Sciatic nerve (tissue), 2 donors: ENCODE measurements around the gene EFNA2. TPM values are rescaled to one million over a fixed set of nuclear protein-coding genes. Genes with fewer than 3 reads are reported as not detected.
"Not testable (repeated sequence)": the region's sequence is repeated elsewhere in the genome, so short reads cannot be mapped to it uniquely, and the experiment has no call there.

Source experiments
- ATAC-seq: fragments of 200-7000 bp; cut with Tn5 transposase; one replicate; pipeline ENCODE4 v1.9.1; 2020; ENCODE audit warnings: mild to moderate bottlenecking, moderate library complexity
- DNase-seq: peaks from one replicate; pipeline ENCODE4 v3.0.0-alpha.2; 2020; ENCODE audit warnings: low spot score
- intact Hi-C: fragments of 100-400 bp; cut with DNase I; formaldehyde crosslinking; loops from one replicate; pipeline ENCODE4 v1.14.2; 2022
- total RNA-seq: library from RNA; stranded (reverse); fragmentation: NEBNext Ultra II Directional; extraction: Animal tissue kit (Norgen Biotek cat#: 25700); gene quantifications from one replicate; pipeline ENCODE4 v1.2.1, GENCODE V29; 2021
- donor health status: DM: no; HTN: no; CAD: no.
- donor health status: DM: no; HTN: no; CAD: no.

EFNA2 gene
- total RNA-seq, 1 donor from 2014 or later: not detected

DNA sequence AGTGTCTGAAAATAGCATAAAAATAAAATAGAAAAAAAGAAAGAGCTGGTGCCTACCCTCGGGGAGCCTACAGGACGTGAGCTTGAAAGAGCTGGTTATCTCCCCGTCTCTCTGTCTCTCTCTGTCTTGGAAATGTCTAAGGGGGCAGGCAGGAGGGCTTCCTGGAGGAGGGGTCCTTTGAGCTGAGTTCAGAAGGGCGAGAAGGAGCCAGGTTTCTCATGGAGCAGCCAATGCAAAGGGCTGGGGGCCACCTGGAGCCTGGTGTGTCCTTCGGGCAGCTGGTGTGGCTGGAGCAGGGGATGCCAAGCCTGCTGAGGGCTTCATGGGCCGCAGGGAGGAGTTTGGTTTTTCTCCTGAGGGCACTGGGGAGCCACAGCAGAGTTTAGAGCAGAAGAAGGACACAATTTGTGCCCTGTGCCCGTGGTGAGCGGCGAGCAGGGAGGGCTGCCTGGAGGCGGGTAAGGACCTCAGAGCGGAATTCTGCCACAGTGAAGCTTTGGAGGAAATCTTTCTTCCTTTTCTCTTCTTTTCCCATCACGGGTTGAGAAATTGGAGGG lies 38.7 kb downstream of the EFNA2 start:
- intact Hi-C loops: no loop called here
- no peak for DNase-seq
- no peak for ATAC-seq

DNA sequence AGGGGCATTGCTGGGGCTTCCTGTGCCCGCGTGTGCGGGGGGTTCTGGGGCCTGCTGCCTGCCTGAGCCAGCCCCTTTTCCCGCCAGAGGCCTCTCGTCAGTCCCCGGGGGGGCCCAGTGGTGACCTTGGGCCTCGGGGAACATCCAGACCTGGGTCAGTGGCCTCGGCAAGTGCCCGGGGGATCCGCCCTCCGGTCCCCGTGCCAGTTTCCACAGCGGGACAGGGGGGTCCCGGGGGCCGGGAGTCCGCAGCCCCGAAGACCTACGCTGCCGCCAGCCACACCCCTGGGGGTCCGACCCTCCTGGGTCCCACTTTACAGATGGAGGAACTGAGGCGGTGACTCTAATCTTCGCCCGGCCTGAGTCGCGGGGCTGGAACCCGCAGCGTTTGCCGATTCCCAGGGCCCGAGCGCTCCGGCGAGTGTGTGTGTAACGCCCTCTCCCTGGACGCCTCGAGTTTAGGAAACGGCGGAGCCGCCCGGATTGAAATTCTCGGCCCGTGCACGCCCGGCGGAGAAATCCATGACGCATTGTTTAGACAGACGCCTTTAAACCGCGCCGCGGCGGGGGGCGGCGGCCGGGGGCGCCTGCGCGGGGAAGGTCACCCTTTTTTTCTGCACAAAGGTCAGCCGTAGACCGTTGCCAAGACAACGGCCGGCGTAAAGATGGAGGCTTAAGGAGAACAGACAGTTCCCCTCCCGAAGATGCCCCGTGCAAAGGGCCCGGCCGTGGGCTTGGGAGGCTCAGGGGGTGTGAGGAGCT lies 39.3 kb downstream of the EFNA2 start:
- intact Hi-C loops: no loop called here
- DNase-seq (peak; percentile 77), ATAC-seq (peak; percentile 82)

DNA sequence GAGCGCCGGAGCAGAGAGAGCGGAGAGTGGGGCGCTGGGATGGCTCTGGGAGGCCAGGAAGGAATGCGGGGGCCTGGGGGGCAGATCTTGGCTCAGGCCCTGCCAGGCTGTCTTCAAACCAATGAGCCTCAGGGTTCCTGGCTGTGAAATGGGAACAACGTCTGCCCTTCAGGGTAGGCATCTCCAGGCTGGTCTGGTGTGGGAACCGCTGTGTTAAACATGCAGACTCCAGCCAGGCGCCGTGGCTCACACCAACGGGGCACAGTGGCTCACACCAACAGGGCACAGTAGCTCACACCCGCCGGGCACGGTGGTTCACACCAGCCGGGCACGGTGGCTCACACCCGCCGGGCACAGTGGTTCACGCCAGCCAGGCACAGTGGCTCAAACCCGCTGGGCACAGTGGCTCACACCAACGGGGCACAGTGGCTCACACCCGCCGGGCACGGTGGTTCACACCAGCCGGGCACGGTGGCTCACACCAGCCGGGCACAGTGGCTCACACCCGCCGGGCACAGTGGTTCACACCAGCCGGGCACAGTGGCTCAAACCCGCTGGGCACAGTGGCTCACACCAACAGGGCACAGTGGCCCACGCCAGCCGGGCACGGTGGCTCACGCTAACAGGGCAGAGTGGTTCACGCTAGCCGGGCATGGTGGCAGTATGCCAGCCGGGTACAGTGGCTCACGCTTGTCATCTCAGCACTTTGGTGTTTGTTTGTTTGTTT lies 40.1 kb downstream of the EFNA2 start:
- intact Hi-C loops: no loop called here
- DNase-seq (no peak), ATAC-seq (no peak)

DNA sequence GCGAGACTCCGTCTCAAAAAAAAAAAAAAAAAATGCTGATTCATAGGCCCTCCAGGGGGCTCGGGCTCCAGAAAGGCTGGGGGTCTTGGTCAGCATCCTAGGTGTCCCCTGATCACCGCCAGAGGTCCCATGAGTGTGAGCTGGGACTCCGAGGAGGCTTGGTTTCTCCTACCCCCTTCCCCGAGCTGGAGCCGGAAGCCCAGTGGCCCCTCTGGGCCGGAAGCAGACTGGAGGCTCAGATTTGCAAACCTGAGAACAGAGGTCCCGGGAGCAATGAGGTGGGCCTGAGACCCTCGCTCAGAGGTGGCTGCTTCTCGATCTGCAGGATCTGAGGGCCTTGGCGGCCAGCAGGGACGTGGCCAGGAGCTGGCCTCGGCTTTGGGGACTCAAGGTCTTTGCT lies 41.5 kb downstream of the EFNA2 start:
- DNase-seq (no peak), ATAC-seq (no peak)
- intact Hi-C loops: no loop called here

DNA sequence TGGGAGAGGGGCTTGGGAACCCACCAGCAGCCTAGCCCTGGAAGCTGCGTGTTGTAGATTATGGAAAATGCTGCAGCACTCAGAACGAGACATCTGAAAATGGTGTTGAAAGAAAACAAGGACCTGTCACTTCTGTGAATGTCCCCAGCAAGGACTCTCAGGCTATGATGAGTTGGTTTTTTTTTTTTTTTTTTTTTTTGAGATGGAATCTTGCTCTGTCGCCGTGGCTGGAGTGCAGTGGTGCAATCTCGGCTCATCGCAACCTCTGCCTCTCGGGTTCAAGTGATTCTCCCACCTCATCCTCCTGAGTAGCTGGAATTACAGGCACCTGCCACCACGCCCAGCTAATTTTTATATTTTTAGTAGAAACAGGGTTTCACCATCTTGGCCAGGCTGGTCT lies 46.5 kb downstream of the EFNA2 start:
- ATAC-seq, intact Hi-C loops, DNase-seq: not testable (repeated sequence)

DNA sequence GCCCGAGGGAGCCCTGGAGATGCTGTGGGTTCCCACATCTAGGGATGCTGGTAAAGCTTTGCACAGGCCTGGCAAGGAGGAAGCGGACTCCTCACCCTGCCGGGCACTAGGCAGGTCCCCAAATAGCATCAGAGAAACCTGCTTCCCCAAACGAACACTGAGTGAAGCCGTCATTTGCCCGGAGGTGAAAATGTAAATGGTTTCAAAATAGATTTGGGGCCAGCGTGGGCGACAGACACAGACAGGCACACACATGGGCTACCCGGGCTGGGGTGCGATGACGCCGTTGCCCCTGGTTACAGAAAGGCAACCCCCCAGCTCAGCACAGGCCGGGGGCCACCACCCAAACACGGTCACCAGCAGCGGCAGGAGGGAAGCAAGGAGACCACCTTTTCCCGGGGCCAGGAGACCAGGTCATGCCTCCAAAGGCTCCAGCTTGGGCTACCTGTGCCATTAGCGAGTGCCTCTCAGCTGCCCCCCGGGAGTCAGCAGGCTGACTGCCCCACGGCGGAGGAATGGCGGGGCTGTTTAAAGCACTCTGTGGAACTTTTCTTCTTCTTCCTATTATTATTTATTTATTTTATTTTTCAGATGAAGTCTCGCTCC lies 50.5 kb downstream of the EFNA2 start:
- no peak for ATAC-seq
- DNase-seq: no peak
- intact Hi-C loops: no loop called here

DNA sequence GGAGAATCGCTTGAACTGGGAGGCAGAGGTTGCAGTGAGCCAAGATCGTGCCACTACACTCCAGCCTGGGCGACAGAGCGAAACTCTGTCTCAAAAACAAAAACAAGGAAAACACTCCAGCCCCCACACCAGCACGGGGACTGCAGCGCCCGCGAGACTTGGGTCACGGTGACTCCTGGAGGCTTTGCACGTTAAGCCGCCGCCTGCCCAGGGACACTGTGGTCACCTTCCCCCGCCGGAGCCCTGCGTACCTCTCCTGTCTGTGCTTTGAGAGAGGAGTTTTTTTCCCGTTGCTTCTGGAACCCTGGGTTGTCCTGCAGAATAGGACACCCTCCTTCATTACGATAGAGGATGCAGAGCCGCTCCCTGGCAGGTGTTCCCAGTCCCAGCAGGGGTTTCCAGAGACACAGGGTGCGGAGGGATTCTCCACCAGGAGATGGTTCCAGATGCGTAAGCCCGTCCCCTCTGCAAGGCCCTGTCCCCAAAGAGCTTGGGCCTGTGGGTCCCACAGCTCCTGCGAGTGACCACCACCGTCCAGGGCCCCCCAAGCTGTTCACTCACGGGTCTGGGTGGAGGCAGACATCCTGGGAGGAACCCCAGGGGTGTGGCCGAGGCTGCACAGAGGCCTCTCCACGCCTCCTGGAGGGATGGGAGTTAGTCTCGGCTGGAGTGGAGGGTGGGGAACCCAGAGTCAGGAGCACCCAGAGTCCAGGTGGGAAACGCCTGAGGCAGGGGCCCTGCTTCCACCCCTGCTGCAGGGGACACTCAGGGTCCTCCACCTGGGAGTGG lies 55.2 kb downstream of the EFNA2 start:
- ATAC-seq (no peak), DNase-seq (no peak)
- intact Hi-C loops: no loop called here

DNA sequence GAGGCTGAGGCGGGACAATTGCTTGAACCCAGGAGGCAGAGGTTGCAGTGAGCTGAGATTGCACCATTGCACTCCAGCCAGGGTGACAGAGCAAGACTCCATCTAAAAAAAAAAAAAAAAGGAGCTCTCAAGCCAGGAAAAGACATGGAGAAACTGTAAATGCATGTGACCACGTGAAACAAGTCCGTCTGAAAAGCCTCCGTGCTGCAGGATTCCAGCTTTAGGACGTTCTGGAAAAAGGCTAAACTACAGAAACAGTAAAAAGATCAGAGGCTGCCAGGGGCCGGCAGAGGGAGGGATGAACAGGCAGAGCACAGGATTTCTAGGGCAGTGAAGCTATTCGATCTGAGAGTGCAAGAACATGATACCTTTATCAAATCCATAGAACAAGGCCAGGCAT lies 57.4 kb downstream of the EFNA2 start:
- ATAC-seq: no peak

DNA sequence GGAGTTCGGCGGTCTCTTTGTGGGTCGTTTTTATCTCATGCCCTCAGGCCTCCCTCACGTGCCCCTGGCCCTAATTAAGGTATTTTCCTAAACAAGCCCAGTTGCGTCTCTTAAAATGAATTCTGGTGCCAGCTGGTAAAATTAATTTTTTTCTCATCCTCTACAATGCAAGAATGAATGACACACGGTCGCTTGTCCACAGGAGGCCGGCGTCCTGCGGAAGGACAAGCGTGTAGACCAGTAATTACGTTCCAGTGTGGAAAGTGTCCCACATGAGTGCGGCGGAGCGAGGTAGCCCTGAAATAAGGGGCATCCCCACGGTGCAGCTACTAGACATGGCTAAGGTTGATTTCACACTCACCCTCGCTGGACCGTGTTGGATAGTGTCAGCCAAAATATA lies 63.5 kb downstream of the EFNA2 start:
- ATAC-seq (no peak), DNase-seq (no peak)
- intact Hi-C loops: no loop called here

More for the DNA sequence above, 57.4 kb downstream of the EFNA2 start:
- DNase-seq: no peak
- intact Hi-C loops: no loop called here

DNA sequence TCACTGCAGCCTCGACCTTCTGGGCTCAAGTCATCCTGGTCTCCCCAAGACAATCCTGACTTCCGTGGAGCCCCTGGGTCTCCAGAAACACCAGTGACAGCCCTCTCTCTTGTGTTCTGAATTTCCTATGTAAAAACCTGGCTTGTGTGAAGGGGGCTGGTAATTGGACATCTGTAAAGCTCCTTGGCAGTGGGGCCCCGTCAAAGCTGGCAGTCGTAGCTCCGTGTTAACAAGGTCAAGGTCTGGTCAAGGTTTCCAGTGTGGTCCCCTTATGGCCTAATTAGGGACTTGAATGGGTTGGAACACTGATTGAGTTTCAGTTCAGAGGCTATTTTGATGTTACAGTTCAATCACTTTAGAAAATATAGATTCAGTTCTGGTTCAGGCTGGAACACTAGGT lies 65.2 kb downstream of the EFNA2 start:
- ATAC-seq: no peak
- intact Hi-C loops: no loop called here

More for the DNA sequence above, 65.2 kb downstream of the EFNA2 start:
- DNase-seq: no peak

Other genes starting within 250 kb of the EFNA2 start
- gene ABCA7, start 245.8 kb upstream of the EFNA2 start, total RNA-seq: 17.3 TPM
- 26.2 TPM for gene ARHGAP45, start 218.7 kb upstream of the EFNA2 start, total RNA-seq
- 99.8 TPM for gene POLR2E, start 190.5 kb upstream of the EFNA2 start, total RNA-seq
- 239 TPM for gene GPX4, start 181.9 kb upstream of the EFNA2 start, total RNA-seq
- gene SBNO2, start 111.6 kb upstream of the EFNA2 start, total RNA-seq: 131 TPM
- gene STK11, start 80.1 kb upstream of the EFNA2 start, total RNA-seq: 57.2 TPM
- 2.9 TPM for gene CBARP, start 47.9 kb upstream of the EFNA2 start, total RNA-seq
- gene ATP5F1D, start 44.1 kb upstream of the EFNA2 start, total RNA-seq: 90.9 TPM
- 117 TPM for gene MIDN, start 37.3 kb upstream of the EFNA2 start, total RNA-seq
- gene CIRBP, start 16.5 kb upstream of the EFNA2 start, total RNA-seq: 550 TPM
- 21.4 TPM for gene FAM174C, start 10.3 kb upstream of the EFNA2 start, total RNA-seq
- 57.5 TPM for gene NDUFS7, start 98.0 kb downstream of the EFNA2 start, total RNA-seq
- 48.1 TPM for gene GAMT, start 115.7 kb downstream of the EFNA2 start, total RNA-seq
- 75.7 TPM for gene DAZAP1, start 121.7 kb downstream of the EFNA2 start, total RNA-seq
- 753 TPM for gene RPS15, start 152.5 kb downstream of the EFNA2 start, total RNA-seq
- 6.0 TPM for gene APC2, start 164.2 kb downstream of the EFNA2 start, total RNA-seq
- gene C19orf25, start 193.3 kb downstream of the EFNA2 start, total RNA-seq: 22.1 TPM
- 2.5 TPM for gene PCSK4, start 204.5 kb downstream of the EFNA2 start, total RNA-seq
- gene REEP6, start 205.3 kb downstream of the EFNA2 start, total RNA-seq: 3.9 TPM
- gene ADAMTSL5, start 227.1 kb downstream of the EFNA2 start, total RNA-seq: 48.3 TPM
- 0.80 TPM for gene PLK5, start 238.2 kb downstream of the EFNA2 start, total RNA-seq